Activated naive CD8-positive, alpha-beta T cell treated with anti-CD3 and anti-CD28 coated beads for 36 hours (primary cell): ENCODE measurements around the gene C19orf38. TPM values are rescaled to one million over a fixed set of nuclear protein-coding genes. Genes with fewer than 3 reads are reported as not detected.
"Not testable (repeated sequence)": the region's sequence is repeated elsewhere in the genome, so short reads cannot be mapped to it uniquely, and the experiment has no call there.

Source experiments
- DNase-seq: peaks from one replicate; pipeline ENCODE4 v3.0.0; 2021
- H3K27ac Mint-ChIP-seq: one replicate; pipeline ENCODE4 v1.8.0; 2022; ENCODE audit warnings: mild to moderate bottlenecking, moderate library complexity, mixed read lengths
- H3K27me3 Mint-ChIP-seq: one replicate; pipeline ENCODE4 v1.8.0; 2022; ENCODE audit warnings: mild to moderate bottlenecking, mixed read lengths
- H3K36me3 Mint-ChIP-seq: one replicate; pipeline ENCODE4 v1.8.0; 2021; ENCODE audit warnings: mild to moderate bottlenecking, mixed read lengths
- H3K4me1 Mint-ChIP-seq: one replicate; pipeline ENCODE4 v1.8.0; 2021; ENCODE audit warnings: mixed read lengths
- H3K4me3 Mint-ChIP-seq: one replicate; pipeline ENCODE4 v1.8.0; 2022; ENCODE audit warnings: mild to moderate bottlenecking, moderate library complexity, mixed read lengths
- H3K9me3 Mint-ChIP-seq: one replicate; pipeline ENCODE4 v1.8.0; 2022; ENCODE audit warnings: mixed read lengths
- total RNA-seq, 2 experiments: library from RNA; stranded (reverse); gene quantifications; one replicate each; pipeline ENCODE4 v1.2.3, GENCODE V29; 2021

Gene C19orf38
- total RNA-seq, 2 experiments from 2014 or later = 1.8 to 2.0 TPM

- Mint-ChIP-seq H3K9me3 (no peaks in the 10 kb centered on the region), H3K27me3 (no peaks in the 10 kb centered on the region), H3K27ac (no peak overlapping the region), H3K4me1 (no peaks in the 10 kb centered on the region), H3K36me3 (no peaks in the 10 kb centered on the region), H3K4me3 (no peak overlapping the region)
- DNase-seq = no peak
These were observed 7.8 kb downstream of the C19orf38 start for GRCh38 chr19:10855879-10856522.

- not testable (repeated sequence) for H3K36me3 Mint-ChIP-seq, H3K4me3 Mint-ChIP-seq, H3K27ac Mint-ChIP-seq, H3K9me3 Mint-ChIP-seq, H3K27me3 Mint-ChIP-seq, DNase-seq, H3K4me1 Mint-ChIP-seq
These were observed 8.7 kb downstream of the C19orf38 start for GRCh38 chr19:10856899-10857298.

GRCh38 chr19:10858204-10858828 lies 10.1 kb downstream of the C19orf38 start:
- no peak overlapping the region for H3K27ac Mint-ChIP-seq
- no peaks in the 10 kb centered on the region for H3K27me3 Mint-ChIP-seq

GRCh38 chr19:10861103-10861651 lies 13.0 kb downstream of the C19orf38 start:
- Mint-ChIP-seq H3K36me3 (no peaks in the 10 kb centered on the region), H3K9me3 (no peaks in the 10 kb centered on the region), H3K4me3 (no peak overlapping the region), H3K27me3 (no peaks in the 10 kb centered on the region), H3K27ac (no peak overlapping the region), H3K4me1 (peaks cover 4% of the 10 kb centered on the region)
- DNase-seq = no peak

More at GRCh38 chr19:10858204-10858828, 10.1 kb downstream of the C19orf38 start:
- Mint-ChIP-seq H3K4me1 (no peaks in the 10 kb centered on the region), H3K4me3 (no peak overlapping the region), H3K9me3 (no peaks in the 10 kb centered on the region), H3K36me3 (no peaks in the 10 kb centered on the region)
- peak; percentile 58 for DNase-seq

- Mint-ChIP-seq H3K27ac (no peak overlapping the region), H3K4me3 (no peak overlapping the region), H3K4me1 (peaks cover 5% of the 10 kb centered on the region), H3K9me3 (no peaks in the 10 kb centered on the region), H3K27me3 (no peaks in the 10 kb centered on the region), H3K36me3 (no peaks in the 10 kb centered on the region)
- no peak for DNase-seq
These were observed 14.4 kb downstream of the C19orf38 start for GRCh38 chr19:10862561-10863106.

GRCh38 chr19:10863107-10863717 lies 15.0 kb downstream of the C19orf38 start:
- Mint-ChIP-seq H3K27ac (no peak overlapping the region), H3K36me3 (no peaks in the 10 kb centered on the region), H3K9me3 (no peaks in the 10 kb centered on the region), H3K27me3 (no peaks in the 10 kb centered on the region), H3K4me3 (no peak overlapping the region), H3K4me1 (peaks cover 10% of the 10 kb centered on the region)
- no peak for DNase-seq

- H3K9me3 Mint-ChIP-seq = no peaks in the 10 kb centered on the region
- H3K27me3 Mint-ChIP-seq = no peaks in the 10 kb centered on the region
- peaks cover 14% of the 10 kb centered on the region for H3K4me1 Mint-ChIP-seq
- H3K27ac Mint-ChIP-seq = peak overlapping the region; percentile 21
- no peaks in the 10 kb centered on the region for H3K36me3 Mint-ChIP-seq
- no peak overlapping the region for H3K4me3 Mint-ChIP-seq
- DNase-seq = peak; percentile 79
These were observed 16.3 kb downstream of the C19orf38 start for GRCh38 chr19:10864538-10864899.

- Mint-ChIP-seq H3K4me3 (no peak overlapping the region), H3K4me1 (peaks cover 19% of the 10 kb centered on the region), H3K9me3 (no peaks in the 10 kb centered on the region), H3K36me3 (no peaks in the 10 kb centered on the region), H3K27me3 (no peaks in the 10 kb centered on the region), H3K27ac (no peak overlapping the region)
- no peak for DNase-seq
These were observed 18.3 kb downstream of the C19orf38 start for GRCh38 chr19:10866495-10866894.

GRCh38 chr19:10868872-10869547 lies 20.8 kb downstream of the C19orf38 start:
- H3K36me3 Mint-ChIP-seq = no peaks in the 10 kb centered on the region
- peaks cover 31% of the 10 kb centered on the region for H3K4me1 Mint-ChIP-seq
- no peak overlapping the region for H3K4me3 Mint-ChIP-seq
- no peaks in the 10 kb centered on the region for H3K27me3 Mint-ChIP-seq
- no peaks in the 10 kb centered on the region for H3K9me3 Mint-ChIP-seq
- DNase-seq = no peak
- peak overlapping the region; percentile 42 for H3K27ac Mint-ChIP-seq

- peaks cover 32% of the 10 kb centered on the region for H3K4me1 Mint-ChIP-seq
- DNase-seq, H3K36me3 Mint-ChIP-seq, H3K27me3 Mint-ChIP-seq, H3K9me3 Mint-ChIP-seq: not testable (repeated sequence)
- peak overlapping the region; percentile 52 for H3K27ac Mint-ChIP-seq
- peak overlapping the region; percentile 82 for H3K4me3 Mint-ChIP-seq
These were observed 21.7 kb downstream of the C19orf38 start for GRCh38 chr19:10869872-10870311.

GRCh38 chr19:10870501-10870954 lies 22.3 kb downstream of the C19orf38 start:
- Mint-ChIP-seq H3K36me3 (peaks cover 4% of the 10 kb centered on the region), H3K4me3 (peak overlapping the region; percentile 82), H3K27ac (peak overlapping the region; percentile 88), H3K9me3 (no peaks in the 10 kb centered on the region), H3K4me1 (peaks cover 33% of the 10 kb centered on the region), H3K27me3 (no peaks in the 10 kb centered on the region)
- no peak for DNase-seq

- peaks cover 33% of the 10 kb centered on the region for H3K4me1 Mint-ChIP-seq
- peak within 1 kb of the TSS; percentile 82 for H3K4me3 Mint-ChIP-seq
- peaks cover 4% of the 10 kb centered on the region for H3K36me3 Mint-ChIP-seq
- DNase-seq = peak; percentile 99
- H3K27ac Mint-ChIP-seq = peak within 1 kb of the TSS; percentile 88
- H3K9me3 Mint-ChIP-seq = no peaks in the 10 kb centered on the region
- H3K27me3 Mint-ChIP-seq = no peaks in the 10 kb centered on the region
These were observed 22.9 kb downstream of the C19orf38 start, which contains the start of gene CARM1 for GRCh38 chr19:10870955-10871603. TSS of gene CARM1 (plus strand) at chr19:10871553. CDS start at chr19:10871703, 150 bp downstream.

GRCh38 chr19:10871711-10872545 lies 23.7 kb downstream of the C19orf38 start:
- peak overlapping the region; percentile 81 for H3K4me3 Mint-ChIP-seq
- peak overlapping the region; percentile 82 for H3K27ac Mint-ChIP-seq
- peaks cover 4% of the 10 kb centered on the region for H3K36me3 Mint-ChIP-seq
- DNase-seq = peak; percentile 57
- peaks cover 36% of the 10 kb centered on the region for H3K4me1 Mint-ChIP-seq
- no peaks in the 10 kb centered on the region for H3K27me3 Mint-ChIP-seq
- no peaks in the 10 kb centered on the region for H3K9me3 Mint-ChIP-seq
